OCI-LY1 (cell line): Measurements from ENCODE around the gene MPG.

Experiments used
- H2AFZ ChIP-seq: fragments of 200-600 bp; sonication (generic), shearing (Covaris generic); 2 replicates; pipeline ENCODE4 v1.6.0; 2014; ENCODE audit warnings: antibody characterized with exemption, mild to moderate bottlenecking, low read length
- H3F3A ChIP-seq: fragments of 200-600 bp; sonication (generic), shearing (Covaris generic); 2 replicates; pipeline ENCODE4 v1.6.0; 2014; ENCODE audit warnings: mild to moderate bottlenecking, antibody characterized with exemption, low read length, moderate library complexity; ENCODE audit not compliant: insufficient read depth
- H3K27ac ChIP-seq: fragments of 200-600 bp; sonication (generic); 2 replicates; pipeline ENCODE4 v1.5.1; 2014; ENCODE audit warnings: low read length, mixed run types, mild to moderate bottlenecking, low read depth; ENCODE audit not compliant: poor library complexity, severe bottlenecking
- H3K27me3 ChIP-seq: fragments of 200-600 bp; sonication (generic); 2 replicates; pipeline ENCODE4 v1.6.0; 2014; ENCODE audit warnings: antibody characterized with exemption, mild to moderate bottlenecking, low read length, moderate library complexity; ENCODE audit not compliant: insufficient read depth
- H3K36me3 ChIP-seq: fragments of 200-600 bp; sonication (generic); 2 replicates; pipeline ENCODE4 v1.6.1; 2014; ENCODE audit warnings: mild to moderate bottlenecking, antibody characterized with exemption, low read length, moderate library complexity, mixed read lengths; ENCODE audit not compliant: insufficient read depth
- H3K4me1 ChIP-seq: fragments of 200-600 bp; sonication (generic); 2 replicates; pipeline ENCODE4 v1.5.1; 2014; ENCODE audit warnings: mild to moderate bottlenecking, low read length, moderate library complexity; ENCODE audit not compliant: insufficient read depth, severe bottlenecking
- H3K4me2 ChIP-seq: fragments of 200-600 bp; sonication (generic), shearing (Covaris generic); 2 replicates; pipeline ENCODE4 v1.6.1; 2014; ENCODE audit warnings: low read length
- H3K4me3 ChIP-seq: fragments of 200-600 bp; sonication (generic); 2 replicates; pipeline ENCODE4 v1.5.1; 2014; ENCODE audit warnings: low read length, low read depth, mild to moderate bottlenecking, mixed read lengths; ENCODE audit not compliant: poor library complexity, severe bottlenecking
- H3K79me2 ChIP-seq: fragments of 200-600 bp; shearing (Covaris generic); 2 replicates; pipeline ENCODE4 v1.6.1; 2016; ENCODE audit warnings: mixed run types, low read length, mixed read lengths; ENCODE audit not compliant: insufficient read depth
- H3K9ac ChIP-seq: fragments of 200-600 bp; sonication (generic), shearing (Covaris generic); 2 replicates; pipeline ENCODE4 v1.6.1; 2014; ENCODE audit warnings: mild to moderate bottlenecking, low read length, mixed read lengths
- H3K9me2 ChIP-seq: fragments of 200-600 bp; sonication (generic), shearing (Covaris generic); 2 replicates; pipeline ENCODE4 v1.6.1; 2014; ENCODE audit warnings: low read depth, mild to moderate bottlenecking, low read length, mixed read lengths
- H3K9me3 ChIP-seq: fragments of 200-600 bp; shearing (Covaris generic); 2 replicates; pipeline ENCODE4 v1.6.1; 2014; ENCODE audit warnings: low read length, mixed read lengths
- H4K20me1 ChIP-seq: fragments of 200-600 bp; sonication (generic), shearing (Covaris generic); 2 replicates; pipeline ENCODE4 v1.6.0; 2016; ENCODE audit warnings: mild to moderate bottlenecking, low read length; ENCODE audit not compliant: insufficient read depth
- CTCF ChIP-seq: fragments of 200-600 bp; sonication (generic), shearing (Covaris generic); IDR thresholded peaks from 2 replicates; pipeline ENCODE4 v1.5.1; 2017; ENCODE audit warnings: mild to moderate bottlenecking, antibody characterized with exemption, low read length, moderate library complexity, mixed read lengths
- EZH2 ChIP-seq: fragments of 200-600 bp; sonication (generic), shearing (Covaris generic); IDR thresholded peaks from 2 replicates; pipeline ENCODE4 v1.8.0; 2017; ENCODE audit warnings: borderline replicate concordance, mixed run types, mild to moderate bottlenecking, antibody characterized with exemption, low read length, moderate library complexity, mixed read lengths

The MPG gene

GRCh38 chr16:42691-43090, 35.3 kb upstream of the MPG start:
- Histone ChIP-seq H3K79me2 (no peaks in the 10 kb centered on the region), H3K27me3 (no peaks in the 10 kb centered on the region), H3F3A (peaks cover 5% of the 10 kb centered on the region; the same call in 1 of the 2 replicates), H3K9me2 (no peaks in the 10 kb centered on the region), H3K4me2 (no peak overlapping the region), H3K4me1 (peaks cover 21% of the 10 kb centered on the region), H3K27ac (no peak overlapping the region), H3K4me3 (no peak overlapping the region), H3K36me3 (peaks cover 76% of the 10 kb centered on the region), H2AFZ (no peak overlapping the region), H4K20me1 (no peaks in the 10 kb centered on the region), H3K9me3 (no peaks in the 10 kb centered on the region), H3K9ac (no peak overlapping the region)
- TF ChIP-seq CTCF = no peak
- TF ChIP-seq EZH2 = no peak

GRCh38 chr16:43294-43693, 34.7 kb upstream of the MPG start:
- Histone ChIP-seq H3K27ac (no peak overlapping the region), H3K4me1 (peaks cover 17% of the 10 kb centered on the region), H3K79me2 (no peaks in the 10 kb centered on the region), H3K9ac (no peak overlapping the region), H2AFZ (no peak overlapping the region), H3K4me2 (no peak overlapping the region), H3K9me3 (no peaks in the 10 kb centered on the region), H3F3A (peaks cover 5% of the 10 kb centered on the region; the same call in 1 of the 2 replicates), H3K36me3 (peaks cover 75% of the 10 kb centered on the region), H3K4me3 (no peak overlapping the region), H4K20me1 (no peaks in the 10 kb centered on the region), H3K27me3 (no peaks in the 10 kb centered on the region), H3K9me2 (no peaks in the 10 kb centered on the region)
- TF ChIP-seq CTCF (no peak), EZH2 (no peak)

GRCh38 chr16:44655-45054, 33.4 kb upstream of the MPG start:
- no peak overlapping the region for H2AFZ ChIP-seq
- H3K79me2 ChIP-seq = no peaks in the 10 kb centered on the region
- no peak overlapping the region for H3K4me2 ChIP-seq
- H3K4me3 ChIP-seq = no peak overlapping the region
- peaks cover 5% of the 10 kb centered on the region; the same call in 1 of the 2 replicates for H3F3A ChIP-seq
- H3K27ac ChIP-seq = no peak overlapping the region
- H4K20me1 ChIP-seq = no peaks in the 10 kb centered on the region
- no peaks in the 10 kb centered on the region for H3K27me3 ChIP-seq
- no peaks in the 10 kb centered on the region for H3K9me2 ChIP-seq
- no peak overlapping the region for H3K9ac ChIP-seq
- no peak for TF ChIP-seq CTCF
- H3K4me1 ChIP-seq = peaks cover 3% of the 10 kb centered on the region
- H3K9me3 ChIP-seq = no peaks in the 10 kb centered on the region
- H3K36me3 ChIP-seq = peaks cover 82% of the 10 kb centered on the region
